22Rv1 (cell line): ENCODE measurements around the gene SPACDR.

Source experiments
- H3K27ac ChIP-seq: fragments of 450-650 bp; 2 replicates; pipeline ENCODE4 v1.5.1; 2017
- CTCF ChIP-seq: fragments of 450-650 bp; IDR thresholded peaks from 2 replicates; pipeline ENCODE4 v1.5.1; 2017; ENCODE audit warnings: mild to moderate bottlenecking
- ZFX ChIP-seq: fragments of 450-650 bp; IDR thresholded peaks from 2 replicates; pipeline ENCODE4 v1.6.1; 2017; ENCODE audit warnings: antibody characterized with exemption, borderline replicate concordance

The SPACDR gene

GRCh38 chr7:100489121-100489520, 25.1 kb upstream of the SPACDR start:
- H3K27ac ChIP-seq: no peak overlapping the region
- no peak for TF ChIP-seq ZFX
- TF ChIP-seq CTCF: no peak

- no peak overlapping the region for H3K27ac ChIP-seq
- TF ChIP-seq CTCF (no peak), ZFX (no peak)
Observed at GRCh38 chr7:100488333-100489095, 24.5 kb upstream of the SPACDR start.

- H3K27ac ChIP-seq: no peak overlapping the region
- TF ChIP-seq CTCF (no peak), ZFX (no peak)
Observed at GRCh38 chr7:100486753-100487446, 22.8 kb upstream of the SPACDR start.

- TF ChIP-seq CTCF (no peak), ZFX (no peak)
- no peak overlapping the region for H3K27ac ChIP-seq
Observed at GRCh38 chr7:100486111-100486636, 22.1 kb upstream of the SPACDR start.

- H3K27ac ChIP-seq: no peak overlapping the region
- TF ChIP-seq CTCF (no peak), ZFX (no peak)
Observed at GRCh38 chr7:100485471-100485876, 21.4 kb upstream of the SPACDR start.

- TF ChIP-seq CTCF (no peak), ZFX (no peak)
- no peak overlapping the region for H3K27ac ChIP-seq
Observed at GRCh38 chr7:100484673-100485045, 20.6 kb upstream of the SPACDR start.
